GM18526 (cell line): ENCODE measurements around the gene ALG3.

Source experiments
- POLR2A ChIP-seq: IDR thresholded peaks from 3 replicates; pipeline ENCODE4 v1.6.1; 2011; ENCODE audit not compliant: insufficient read length; ENCODE audit errors: extremely low read depth

ALG3 gene

DNA sequence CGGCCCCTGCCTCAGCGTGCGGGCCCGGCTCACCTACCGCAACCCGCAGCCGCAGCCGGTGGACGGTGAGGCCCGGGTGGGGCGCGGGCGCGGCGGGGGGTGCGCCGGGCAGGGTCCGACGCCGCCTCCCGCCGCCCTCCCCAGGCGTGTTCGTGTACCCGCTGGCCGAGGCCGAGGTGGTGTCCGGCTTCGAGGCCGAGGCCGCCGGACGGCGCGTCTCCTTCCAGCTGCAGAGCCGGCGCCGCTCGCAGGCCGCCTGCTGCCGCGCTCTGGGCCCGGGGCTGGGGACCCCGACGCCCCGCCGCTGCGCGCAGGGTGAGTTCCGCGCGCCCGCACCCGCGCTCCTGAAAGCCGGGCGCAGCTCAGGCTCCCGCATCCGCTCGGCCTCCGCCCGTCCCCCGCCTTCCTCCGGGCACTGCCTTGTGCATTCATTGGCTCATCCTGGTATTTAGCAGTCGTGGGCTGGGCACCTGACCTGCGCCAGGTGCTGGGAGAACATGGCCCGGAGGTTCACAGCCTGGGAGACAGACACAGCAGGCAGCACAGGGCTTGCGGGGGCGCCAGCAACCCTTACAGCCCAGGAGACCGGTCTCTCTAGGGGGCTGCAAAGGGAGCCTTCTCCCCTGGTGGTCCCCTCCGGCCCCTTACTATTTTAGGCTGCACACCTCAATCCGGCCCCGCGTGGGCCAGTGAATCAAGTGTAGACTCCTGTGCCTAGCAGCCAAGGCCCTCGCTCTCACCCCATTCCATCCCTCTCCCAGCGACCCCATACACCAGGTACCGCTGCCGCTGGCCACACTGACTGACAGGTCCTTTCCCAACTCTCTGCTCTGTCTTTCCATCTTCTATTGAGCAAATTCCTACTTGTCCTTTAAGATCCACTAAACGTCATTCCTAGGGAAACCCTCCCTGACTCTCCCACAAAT lies 17.9 kb downstream of the ALG3 start:
- TF ChIP-seq POLR2A = no peak

DNA sequence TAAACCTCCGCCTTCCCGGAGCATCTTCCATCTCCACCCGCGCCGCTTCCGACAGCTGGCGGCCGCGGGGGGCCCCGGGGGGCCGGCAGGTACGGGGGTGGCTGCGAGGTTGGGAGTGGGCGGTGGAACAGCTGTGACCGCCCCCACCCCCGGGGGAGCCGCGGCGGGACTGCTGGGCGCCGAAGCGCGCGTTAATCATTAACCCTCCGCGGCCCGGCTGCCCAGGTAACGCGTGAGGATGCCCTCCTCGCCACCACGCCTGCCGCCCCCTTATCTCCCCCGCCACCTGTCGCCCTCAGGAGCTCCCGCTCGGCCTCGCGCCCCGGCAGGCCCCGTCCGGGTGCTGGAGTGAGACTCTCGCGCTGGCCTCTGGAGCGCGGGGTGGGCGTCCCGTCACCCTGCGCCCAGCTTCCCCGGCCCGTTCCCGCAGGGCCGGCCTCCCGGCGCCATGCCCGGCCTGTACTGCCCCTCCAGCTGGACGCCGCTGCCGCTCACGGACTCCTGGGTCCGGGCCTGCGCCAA lies 18.6 kb downstream of the ALG3 start:
- TF ChIP-seq POLR2A = no peak

DNA sequence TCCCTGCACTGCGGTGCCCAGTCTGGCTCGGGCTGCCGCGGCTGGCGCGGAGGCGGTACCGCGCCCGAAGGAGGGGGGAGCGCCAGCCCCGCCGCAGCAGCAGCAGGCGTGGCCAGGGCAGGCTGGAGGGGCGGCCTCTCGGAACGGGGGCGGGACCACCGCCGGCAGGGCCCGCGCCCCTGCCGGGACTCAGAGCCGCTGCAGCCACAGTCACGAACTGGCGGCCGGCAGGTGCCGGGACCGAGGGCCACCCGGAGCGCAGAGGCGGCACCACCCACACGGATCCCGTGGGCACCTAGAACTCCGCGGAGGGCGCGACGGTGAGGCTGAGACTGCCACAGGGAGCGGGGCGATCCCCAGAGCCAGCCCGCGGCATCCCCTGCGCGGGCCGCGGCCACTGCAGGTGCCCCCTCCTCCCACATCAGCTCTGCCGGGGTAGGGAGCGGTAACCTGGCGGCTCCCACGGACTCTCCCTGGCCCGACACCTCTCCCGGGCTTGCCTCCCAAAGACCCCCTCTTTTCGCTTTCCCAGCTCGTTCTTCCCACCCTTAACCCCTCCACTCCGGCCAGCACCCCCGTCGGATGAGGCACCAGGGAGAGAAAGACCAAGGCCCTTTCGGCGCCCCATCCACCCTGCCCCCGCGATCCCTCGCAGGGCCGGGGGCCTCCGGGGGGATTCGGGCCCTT lies 19.2 kb downstream of the ALG3 start, which contains the start of gene VWA5B2:
Gene VWA5B2, plus strand, starts transcription at position 192 of the 687 bp plus-strand sequence. CDS start 944 bp downstream, outside the sequence.
- no peak for TF ChIP-seq POLR2A

DNA sequence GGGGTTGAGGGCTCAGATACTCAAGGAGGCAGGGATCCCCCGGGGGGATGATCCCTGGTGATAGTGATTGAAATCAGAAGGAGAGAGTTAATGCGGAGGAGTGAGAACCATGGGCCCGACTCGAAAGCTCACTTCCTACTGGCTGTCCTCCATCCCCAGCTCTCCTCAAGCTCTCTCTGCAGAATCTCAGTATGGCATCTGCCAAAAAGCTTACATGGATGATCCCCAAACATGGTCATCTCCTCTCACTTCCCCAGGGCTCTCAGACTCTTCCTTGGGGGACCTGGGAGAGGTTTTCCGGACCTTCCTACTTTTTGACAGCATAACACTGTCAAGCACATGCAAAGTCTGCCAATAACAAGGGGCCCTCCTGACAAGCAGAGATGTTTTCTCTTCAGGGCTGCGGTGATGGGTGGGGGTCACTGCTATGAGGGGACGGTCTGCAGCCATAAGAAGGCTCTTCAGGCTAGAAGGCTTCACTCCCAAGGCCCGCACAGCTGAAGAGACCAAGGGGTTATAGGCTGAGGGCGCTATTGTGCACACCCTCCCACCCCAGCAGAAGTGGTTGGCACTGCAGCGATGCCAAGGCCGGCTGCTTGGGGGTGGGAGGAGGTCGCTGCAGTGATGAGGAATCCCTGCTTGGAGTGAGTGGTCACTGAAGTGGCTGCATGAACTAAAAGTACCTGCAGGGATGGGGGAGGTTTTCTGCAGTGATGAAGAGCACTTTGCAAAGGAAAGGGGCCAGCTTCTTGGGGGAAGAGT lies 20.2 kb downstream of the ALG3 start:
- no peak for TF ChIP-seq POLR2A

DNA sequence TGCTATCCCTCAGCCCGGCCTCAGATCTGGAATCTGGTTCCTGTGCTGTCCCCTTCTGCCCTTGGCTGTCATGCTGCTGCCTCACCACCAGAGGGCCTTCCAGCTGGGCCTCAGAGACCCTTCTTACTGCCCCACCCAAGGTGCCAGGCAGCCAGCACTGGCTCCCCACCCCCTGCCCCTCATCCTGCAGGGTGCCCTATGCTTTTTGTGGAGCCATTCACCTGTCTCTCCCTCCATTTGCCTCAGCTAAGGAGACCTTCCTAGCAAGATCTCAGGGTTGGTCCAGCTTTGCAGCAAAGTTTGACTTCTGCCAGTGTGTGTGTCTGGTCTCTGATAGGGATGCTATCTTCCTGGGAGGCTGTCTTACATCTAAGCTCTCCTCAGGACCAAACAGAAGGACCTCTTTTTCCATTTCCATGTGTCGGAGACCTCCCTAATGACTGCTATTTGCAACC lies 21.3 kb downstream of the ALG3 start:
- no peak for TF ChIP-seq POLR2A

DNA sequence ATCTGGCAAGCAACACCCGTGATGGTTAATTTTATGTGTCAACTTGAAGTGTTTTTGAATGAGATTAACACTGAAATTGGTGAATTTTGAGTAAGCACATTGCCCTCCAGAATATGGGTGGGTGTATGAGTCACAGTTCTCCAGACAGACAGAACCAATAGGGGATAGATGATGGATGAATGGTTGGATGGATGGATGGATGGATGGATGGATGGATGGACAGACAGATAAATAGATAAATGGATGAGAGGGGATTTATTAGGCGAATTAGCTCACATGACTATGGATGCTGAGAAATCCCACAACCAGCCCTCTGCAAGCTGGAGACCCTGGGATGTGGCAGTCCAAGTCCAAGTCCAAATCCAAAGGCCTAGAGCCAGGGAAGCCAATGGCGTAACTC lies 24.8 kb downstream of the ALG3 start:
- TF ChIP-seq POLR2A = no peak

DNA sequence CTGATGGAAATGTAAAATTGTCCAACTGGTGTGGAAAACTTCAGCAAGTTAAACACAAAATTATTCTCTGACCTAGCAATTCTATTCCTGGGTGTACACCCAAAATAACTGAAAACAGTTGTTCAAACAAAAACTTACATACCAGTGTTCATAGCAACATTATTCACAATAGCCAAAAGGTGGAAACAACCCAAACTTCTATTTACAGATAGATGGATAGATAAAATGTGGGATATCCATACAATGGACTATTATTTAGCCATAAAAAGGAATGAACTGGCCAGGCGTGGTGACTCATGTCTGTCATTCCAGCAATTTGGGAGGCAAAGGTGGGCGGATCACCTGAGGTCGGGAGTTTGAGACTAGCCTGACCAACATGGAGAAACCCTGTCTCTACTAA lies 26.2 kb downstream of the ALG3 start:
- no peak for TF ChIP-seq POLR2A

DNA sequence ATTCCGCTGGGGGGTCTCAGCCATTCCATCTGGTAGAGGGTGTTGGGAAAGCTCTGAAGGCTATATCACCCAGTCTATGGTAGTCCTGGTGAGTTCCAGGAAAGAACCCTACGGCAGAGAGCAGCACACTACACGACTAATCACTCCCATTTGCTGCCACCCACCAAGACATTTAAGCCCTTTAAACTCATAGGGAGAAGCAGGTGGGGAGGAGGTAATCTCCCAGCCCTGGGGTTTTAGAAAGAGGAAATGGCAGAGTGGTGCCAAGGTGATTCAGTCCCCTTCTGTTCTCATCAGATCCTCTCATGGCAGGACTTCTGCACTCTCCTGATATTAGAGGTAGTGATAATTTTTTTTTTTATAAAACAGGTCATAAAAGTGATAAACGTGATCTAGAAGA lies 29.9 kb downstream of the ALG3 start:
- no peak for TF ChIP-seq POLR2A

DNA sequence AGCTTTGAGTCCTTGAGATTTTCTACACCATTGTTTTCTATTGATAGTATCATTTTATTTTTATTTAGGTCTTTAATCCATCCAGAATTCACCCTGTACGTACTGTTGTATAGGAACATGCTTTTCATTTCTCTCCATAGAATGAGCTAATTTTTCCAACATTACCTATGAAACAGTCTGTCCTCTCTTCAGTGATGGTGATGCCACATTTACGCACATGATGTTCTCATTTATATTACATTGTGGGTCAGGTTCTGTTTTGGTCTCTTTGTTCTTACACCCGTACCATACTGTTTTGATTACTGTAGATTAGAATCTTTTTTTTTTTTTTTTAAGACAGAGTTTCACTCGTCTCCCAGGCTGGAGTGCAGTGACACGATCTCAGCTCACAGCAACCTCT lies 37.0 kb downstream of the ALG3 start:
- TF ChIP-seq POLR2A = no peak

DNA sequence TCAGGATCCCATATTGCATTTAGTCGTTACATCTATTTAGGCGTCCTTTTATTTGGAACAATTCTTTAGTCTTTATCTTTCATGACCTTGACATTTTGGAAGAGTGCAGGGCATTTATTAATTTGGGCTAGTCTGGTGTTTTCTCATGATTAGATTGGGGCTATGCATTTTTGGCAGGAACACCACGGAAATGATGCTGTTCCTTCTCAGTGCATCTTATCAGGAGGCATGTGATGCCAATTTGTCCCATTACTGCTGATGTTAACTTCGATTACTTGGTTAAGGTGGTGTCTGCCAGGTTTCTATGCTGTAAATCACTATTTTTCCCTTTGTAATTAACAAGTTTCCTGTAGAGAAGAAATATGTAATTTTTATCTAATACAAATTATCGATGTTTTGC lies 37.5 kb downstream of the ALG3 start:
- TF ChIP-seq POLR2A = no peak

DNA sequence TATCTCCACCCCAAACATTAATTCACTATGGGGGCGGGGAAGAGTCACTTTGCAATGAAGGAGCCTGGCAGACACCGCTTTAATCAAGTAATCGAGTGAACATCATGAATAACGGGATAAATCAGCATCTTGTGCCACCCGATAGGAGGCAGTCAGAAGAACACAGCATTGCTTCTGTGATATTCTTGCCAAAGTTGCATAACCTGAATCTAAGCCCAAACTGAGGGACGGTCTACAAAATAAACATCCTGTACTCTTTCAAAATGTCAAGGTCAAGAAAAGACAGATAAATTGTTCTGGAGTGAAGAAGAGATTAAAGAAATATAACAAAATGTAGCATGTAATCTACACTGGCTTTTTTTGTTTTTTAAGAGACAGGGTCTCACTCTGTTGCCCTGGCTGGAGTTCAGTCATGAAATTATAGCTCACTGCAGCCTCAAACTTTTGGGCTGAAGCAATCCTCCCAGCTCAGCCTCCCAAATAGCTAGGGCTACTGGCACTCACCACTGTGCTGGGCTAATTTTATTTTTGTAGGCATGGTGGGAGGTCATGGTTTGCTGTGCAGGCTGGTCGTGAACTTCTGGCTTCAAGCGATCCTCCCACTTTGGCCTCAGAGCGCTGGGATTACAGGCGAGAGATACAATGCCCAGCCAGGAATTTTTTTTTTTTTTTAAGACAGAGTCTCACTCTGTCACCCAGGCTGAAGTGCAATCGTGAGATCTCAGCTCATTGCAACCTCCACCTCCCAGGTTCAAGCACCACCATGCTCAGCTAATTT lies 39.4 kb downstream of the ALG3 start:
- TF ChIP-seq POLR2A = no peak

DNA sequence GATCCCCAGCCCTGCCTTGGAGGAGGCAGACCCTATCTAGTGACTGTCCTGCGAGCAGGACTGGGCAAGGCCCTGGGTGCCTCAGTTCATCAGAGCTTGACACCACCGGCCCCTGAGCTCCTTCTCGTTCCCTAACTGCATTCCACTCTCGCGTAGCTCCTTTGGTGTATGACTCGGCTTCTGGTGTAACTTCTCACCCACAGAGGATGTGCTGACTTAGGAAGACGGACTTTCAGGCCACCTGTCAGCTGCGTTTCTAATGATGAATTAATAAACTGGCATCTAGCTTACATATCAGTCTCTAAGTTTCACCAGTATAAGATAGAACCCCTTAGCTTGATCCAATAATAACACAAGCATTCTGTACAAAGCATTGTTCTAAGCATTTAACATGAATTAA lies 45.2 kb downstream of the ALG3 start:
- no peak for TF ChIP-seq POLR2A

DNA sequence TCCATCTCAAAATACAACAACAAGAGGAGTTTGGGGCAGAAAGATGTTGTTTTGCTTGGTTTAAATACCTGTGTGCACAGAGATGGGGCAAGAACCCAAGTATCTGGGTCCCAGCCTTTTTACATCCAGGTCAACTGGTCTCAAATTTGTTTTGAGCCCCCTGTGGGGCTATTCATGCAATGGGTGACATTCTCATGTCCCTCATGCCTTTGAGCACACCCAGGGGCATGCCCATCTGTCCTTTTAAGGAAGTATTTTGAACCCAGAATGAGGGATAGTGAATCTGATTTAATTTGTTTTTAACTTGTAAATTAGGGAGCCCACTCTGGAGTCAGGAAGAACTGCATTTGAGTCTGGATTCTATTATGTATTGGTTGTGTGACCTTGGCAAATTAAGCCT lies 47.9 kb downstream of the ALG3 start:
- TF ChIP-seq POLR2A = no peak

DNA sequence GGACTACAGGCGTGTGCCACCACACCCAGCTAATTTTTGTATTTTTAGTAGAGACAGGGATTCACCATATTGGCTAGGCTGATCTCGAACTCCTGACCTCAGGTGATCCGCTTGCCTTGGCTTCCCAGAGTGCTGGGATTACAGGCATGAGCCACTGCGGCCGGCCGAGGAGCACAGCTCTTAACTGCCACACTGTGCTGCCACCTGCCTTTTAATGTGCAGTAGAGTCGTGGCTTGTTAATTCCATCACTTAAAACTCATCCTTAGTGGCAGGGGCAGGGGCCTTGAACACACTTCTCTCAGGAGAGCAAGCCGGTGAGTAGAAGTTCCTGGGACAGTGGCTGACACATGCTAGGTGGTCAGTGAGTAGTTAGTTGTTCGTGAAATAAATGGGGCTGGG lies 50.3 kb downstream of the ALG3 start:
- TF ChIP-seq POLR2A = no peak
